ENCODE data around the gene SBF2. TPM values are rescaled to one million over a fixed set of nuclear protein-coding genes. Genes with fewer than 3 reads are reported as not detected.

Gene SBF2
- total and polyA plus RNA-seq, 7 experiments from 2014 or later, result 4.2 to 35.2 (median 13.3) TPM

- Histone ChIP-seq H3K27ac (ENCODE audit: low read depth, low read length) (no peak overlapping the region), H3K4me1 (ENCODE audit: control insufficient read depth in 2 of 2, insufficient read depth in 2 of 2, low read length in 2 of 2) (peaks cover 0 to 9% of the 10 kb centered on the region in 2 donors), H3K27me3 (ENCODE audit: control insufficient read depth in 2 of 2, insufficient read depth in 2 of 2, low read length in 2 of 2) (no peaks in the 10 kb centered on the region), H3K36me3 (ENCODE audit: control insufficient read depth in 2 of 3, insufficient read depth in 3 of 3, low read length in 3 of 3) (peaks cover 0 to 8% (median 0%) of the 10 kb centered on the region in 3 experiments), H3K4me3 (ENCODE audit: low read length) (no peak overlapping the region), H3K9me3 (ENCODE audit: control insufficient read depth in 2 of 3, low read length in 3 of 3) (no peaks in the 10 kb centered on the region)
- H3K4me3 Mint-ChIP-seq, result no peak overlapping the region
- ChIA-PET POLR2A (no interaction called here), CTCF (no interaction called here)
- no peak for DNase-seq
- no peak overlapping the region for H3K27ac Mint-ChIP-seq
- H3K9me3 Mint-ChIP-seq, result no peaks in the 10 kb centered on the region
- peaks cover 6 to 14% (median 11%) of the 10 kb centered on the region in 7 donors for H3K4me1 Mint-ChIP-seq
- no peaks in the 10 kb centered on the region for H3K27me3 Mint-ChIP-seq
- ATAC-seq, result no peak
- intact Hi-C loops (cut with micrococcal nuclease), result no loop called here
- H3K36me3 Mint-ChIP-seq, result peaks cover 9 to 32% (median 12%) of the 10 kb centered on the region in 5 donors
These were observed 440.0 kb downstream of the SBF2 start for GRCh38 chr11:9853929-9854552.

GRCh38 chr11:9852465-9852864, 441.6 kb downstream of the SBF2 start:
- ATAC-seq (no peak), DNase-seq (no peak)
- H3K36me3 Mint-ChIP-seq, result peaks cover 11 to 36% (median 14%) of the 10 kb centered on the region in 5 donors
- intact Hi-C loops (cut with micrococcal nuclease), result no loop called here
- CTCF ChIA-PET, result no interaction called here
- POLR2A ChIA-PET, result no interaction called here
- Histone ChIP-seq H3K27ac (ENCODE audit: low read depth, low read length) (no peak overlapping the region), H3K4me1 (ENCODE audit: control insufficient read depth in 2 of 2, insufficient read depth in 2 of 2, low read length in 2 of 2) (no peaks in the 10 kb centered on the region), H3K36me3 (ENCODE audit: control insufficient read depth in 2 of 3, insufficient read depth in 3 of 3, low read length in 3 of 3) (peaks cover 0 to 8% (median 0%) of the 10 kb centered on the region in 3 experiments), H3K27me3 (ENCODE audit: control insufficient read depth in 2 of 2, insufficient read depth in 2 of 2, low read length in 2 of 2) (no peaks in the 10 kb centered on the region), H3K9me3 (ENCODE audit: control insufficient read depth in 2 of 3, low read length in 3 of 3) (no peaks in the 10 kb centered on the region), H3K4me3 (ENCODE audit: low read length) (no peak overlapping the region)
- H3K27me3 Mint-ChIP-seq, result no peaks in the 10 kb centered on the region
- H3K27ac Mint-ChIP-seq, result no peak overlapping the region
- H3K9me3 Mint-ChIP-seq, result no peaks in the 10 kb centered on the region
- H3K4me1 Mint-ChIP-seq, result peaks cover 0 to 2% (median 0%) of the 10 kb centered on the region in 7 donors
- no peak overlapping the region for H3K4me3 Mint-ChIP-seq

GRCh38 chr11:9851366-9851765, 442.7 kb downstream of the SBF2 start:
- Histone ChIP-seq H3K4me1 (ENCODE audit: control insufficient read depth in 2 of 2, insufficient read depth in 2 of 2, low read length in 2 of 2) (no peaks in the 10 kb centered on the region), H3K9me3 (ENCODE audit: control insufficient read depth in 2 of 3, low read length in 3 of 3) (no peaks in the 10 kb centered on the region), H3K4me3 (ENCODE audit: low read length) (no peak overlapping the region), H3K27ac (ENCODE audit: low read depth, low read length) (no peak overlapping the region), H3K36me3 (ENCODE audit: control insufficient read depth in 2 of 3, insufficient read depth in 3 of 3, low read length in 3 of 3) (peaks cover 0 to 15% (median 0%) of the 10 kb centered on the region in 3 experiments), H3K27me3 (ENCODE audit: control insufficient read depth in 2 of 2, insufficient read depth in 2 of 2, low read length in 2 of 2) (no peaks in the 10 kb centered on the region)
- ATAC-seq (no peak), DNase-seq (no peak)
- H3K36me3 Mint-ChIP-seq, result peaks cover 16 to 46% (median 21%) of the 10 kb centered on the region in 5 donors
- H3K4me1 Mint-ChIP-seq, result peaks cover 0 to 9% (median 5%) of the 10 kb centered on the region in 7 donors
- no peaks in the 10 kb centered on the region for H3K27me3 Mint-ChIP-seq
- intact Hi-C loops (cut with micrococcal nuclease), result no loop called here
- no peaks in the 10 kb centered on the region for H3K9me3 Mint-ChIP-seq
- ChIA-PET CTCF (interaction anchor here (0.7 kb wide), 1 partner anchor 879 kb away, joined by 4 read pairs; no protein-coding TSS in a partner anchor), POLR2A (no interaction called here)
- no peak overlapping the region for H3K4me3 Mint-ChIP-seq
- no peak overlapping the region for H3K27ac Mint-ChIP-seq

GRCh38 chr11:9850224-9850895, 443.7 kb downstream of the SBF2 start:
- H3K36me3 Mint-ChIP-seq, result peaks cover 23 to 56% (median 30%) of the 10 kb centered on the region in 5 donors
- H3K27me3 Mint-ChIP-seq, result no peaks in the 10 kb centered on the region
- ATAC-seq (no peak), DNase-seq (no peak)
- ChIA-PET CTCF (no interaction called here), POLR2A (no interaction called here)
- H3K4me1 Mint-ChIP-seq, result peaks cover 0 to 13% (median 9%) of the 10 kb centered on the region in 7 donors
- no peaks in the 10 kb centered on the region for H3K9me3 ChIP-seq (ENCODE audit: control insufficient read depth in 2 of 3, low read length in 3 of 3)
- H3K27me3 ChIP-seq (ENCODE audit: control insufficient read depth in 2 of 2, insufficient read depth in 2 of 2, low read length in 2 of 2), result no peaks in the 10 kb centered on the region
- intact Hi-C loops (cut with micrococcal nuclease), result no loop called here
- H3K27ac ChIP-seq (ENCODE audit: low read depth, low read length), result no peak overlapping the region
- H3K4me3 Mint-ChIP-seq, result no peak overlapping the region
- no peak overlapping the region for H3K4me3 ChIP-seq (ENCODE audit: low read length)
- H3K9me3 Mint-ChIP-seq, result no peaks in the 10 kb centered on the region
- H3K4me1 ChIP-seq (ENCODE audit: control insufficient read depth in 2 of 2, insufficient read depth in 2 of 2, low read length in 2 of 2), result no peaks in the 10 kb centered on the region
- H3K36me3 ChIP-seq (ENCODE audit: control insufficient read depth in 2 of 3, insufficient read depth in 3 of 3, low read length in 3 of 3), result peaks cover 0 to 8% (median 0%) of the 10 kb centered on the region in 3 experiments
- H3K27ac Mint-ChIP-seq, result no peak overlapping the region

- ATAC-seq (no peak), DNase-seq (no peak)
- Histone ChIP-seq H3K9me3 (ENCODE audit: control insufficient read depth in 2 of 3, low read length in 3 of 3) (no peaks in the 10 kb centered on the region), H3K4me3 (ENCODE audit: low read length) (no peak overlapping the region), H3K27ac (ENCODE audit: low read depth, low read length) (no peak overlapping the region), H3K36me3 (ENCODE audit: control insufficient read depth in 2 of 3, insufficient read depth in 3 of 3, low read length in 3 of 3) (peaks cover 0 to 8% (median 0%) of the 10 kb centered on the region in 3 experiments), H3K27me3 (ENCODE audit: control insufficient read depth in 2 of 2, insufficient read depth in 2 of 2, low read length in 2 of 2) (no peaks in the 10 kb centered on the region), H3K4me1 (ENCODE audit: control insufficient read depth in 2 of 2, insufficient read depth in 2 of 2, low read length in 2 of 2) (no peaks in the 10 kb centered on the region)
- Mint-ChIP-seq H3K4me3 (no peak overlapping the region), H3K36me3 (peaks cover 24 to 65% (median 40%) of the 10 kb centered on the region in 5 donors), H3K27ac (no peak overlapping the region), H3K9me3 (no peaks in the 10 kb centered on the region), H3K4me1 (peaks cover 0 to 13% (median 9%) of the 10 kb centered on the region in 7 donors), H3K27me3 (no peaks in the 10 kb centered on the region)
- intact Hi-C loops (cut with micrococcal nuclease), result no loop called here
- ChIA-PET POLR2A (no interaction called here), CTCF (interaction anchor here (0.6 kb wide), 1 partner anchor 1217 kb away, joined by 4 read pairs; no protein-coding TSS in a partner anchor)
These were observed 444.6 kb downstream of the SBF2 start for GRCh38 chr11:9849389-9849788.

- POLR2A ChIA-PET, result no interaction called here
- Mint-ChIP-seq H3K27ac (no peak overlapping the region), H3K27me3 (no peaks in the 10 kb centered on the region), H3K9me3 (peaks cover 0 to under 1% (median 0%) of the 10 kb centered on the region in 11 donors), H3K36me3 (peaks cover 24 to 59% (median 43%) of the 10 kb centered on the region in 5 donors), H3K4me3 (no peak overlapping the region), H3K4me1 (peaks cover 7 to 23% (median 14%) of the 10 kb centered on the region in 7 donors)
- DNase-seq, result no peak
- no peaks in the 10 kb centered on the region for H3K27me3 ChIP-seq (ENCODE audit: control insufficient read depth in 2 of 2, insufficient read depth in 2 of 2, low read length in 2 of 2)
- H3K27ac ChIP-seq (ENCODE audit: low read depth, low read length), result no peak overlapping the region
- no peak overlapping the region for H3K4me3 ChIP-seq (ENCODE audit: low read length)
- H3K9me3 ChIP-seq (ENCODE audit: control insufficient read depth in 2 of 3, low read length in 3 of 3), result no peaks in the 10 kb centered on the region
- peaks cover 0 to 8% (median 0%) of the 10 kb centered on the region in 3 experiments for H3K36me3 ChIP-seq (ENCODE audit: control insufficient read depth in 2 of 3, insufficient read depth in 3 of 3, low read length in 3 of 3)
- no peak for ATAC-seq
- CTCF ChIA-PET, result no interaction called here
- no peaks in the 10 kb centered on the region for H3K4me1 ChIP-seq (ENCODE audit: control insufficient read depth in 2 of 2, insufficient read depth in 2 of 2, low read length in 2 of 2)
- intact Hi-C loops (cut with micrococcal nuclease), result no loop called here
These were observed 446.4 kb downstream of the SBF2 start for GRCh38 chr11:9847636-9848035.

Data from naive thymus-derived CD4-positive, alpha-beta T cell (primary cell).